ENCODE results near the gene NCAM1.

Gene NCAM1

DNA sequence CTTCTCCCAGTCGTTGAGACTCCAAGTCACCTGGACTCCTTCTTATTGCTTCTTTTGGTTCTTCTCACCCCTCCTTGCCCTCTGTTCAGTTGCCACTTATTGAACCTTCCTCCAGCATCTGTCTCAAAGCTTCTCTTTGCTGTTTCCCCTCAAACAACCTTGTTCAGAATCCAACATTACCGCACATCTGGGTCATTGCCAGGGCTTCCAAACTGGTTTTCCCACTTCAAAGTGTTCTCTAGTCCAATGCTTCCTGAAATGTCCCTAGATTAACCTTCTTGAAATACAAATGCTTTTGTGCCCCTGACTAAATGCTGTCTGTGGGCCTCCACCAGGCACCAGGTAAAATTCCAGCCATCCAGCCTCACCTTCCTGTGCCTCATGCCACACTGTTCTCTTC lies 252.3 kb downstream of the NCAM1 start:
- DNase-seq, result no peak

DNA sequence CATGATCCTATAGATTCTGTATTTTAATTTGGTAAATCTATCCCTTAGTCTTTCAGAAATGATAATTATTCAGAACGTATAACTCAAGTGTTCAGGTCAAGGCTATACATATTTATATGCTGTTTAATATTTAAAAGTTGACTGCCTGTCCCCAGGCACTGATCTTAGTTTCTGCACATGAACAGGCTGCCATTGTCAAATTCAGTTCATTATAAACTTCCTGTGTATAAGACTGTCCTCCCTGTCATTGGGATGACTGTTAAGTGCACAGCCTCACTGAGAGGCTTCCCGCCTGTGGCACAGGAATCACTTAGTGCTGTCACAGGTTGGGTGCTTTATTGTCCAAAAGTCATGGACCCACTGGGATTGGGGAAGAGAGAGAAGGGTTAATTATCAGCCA lies 261.0 kb downstream of the NCAM1 start:
- DNase-seq, result no peak

DNA sequence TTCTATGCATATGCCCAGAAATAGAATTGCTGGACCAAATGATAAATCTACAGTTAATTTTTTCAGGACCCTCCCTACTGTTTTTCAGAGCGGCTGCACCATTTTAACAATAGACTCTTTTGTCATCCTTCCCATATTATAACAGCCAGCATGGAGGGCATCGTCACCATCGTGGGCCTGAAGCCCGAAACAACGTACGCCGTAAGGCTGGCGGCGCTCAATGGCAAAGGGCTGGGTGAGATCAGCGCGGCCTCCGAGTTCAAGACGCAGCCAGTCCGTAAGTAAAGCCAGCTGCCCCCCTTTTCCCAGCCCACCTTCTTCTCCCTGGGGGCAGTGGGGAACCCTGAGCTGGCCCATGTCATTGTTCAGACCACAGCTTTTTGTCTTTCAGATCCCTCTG lies 273.7 kb downstream of the NCAM1 start:
- DNase-seq, result no peak

DNA sequence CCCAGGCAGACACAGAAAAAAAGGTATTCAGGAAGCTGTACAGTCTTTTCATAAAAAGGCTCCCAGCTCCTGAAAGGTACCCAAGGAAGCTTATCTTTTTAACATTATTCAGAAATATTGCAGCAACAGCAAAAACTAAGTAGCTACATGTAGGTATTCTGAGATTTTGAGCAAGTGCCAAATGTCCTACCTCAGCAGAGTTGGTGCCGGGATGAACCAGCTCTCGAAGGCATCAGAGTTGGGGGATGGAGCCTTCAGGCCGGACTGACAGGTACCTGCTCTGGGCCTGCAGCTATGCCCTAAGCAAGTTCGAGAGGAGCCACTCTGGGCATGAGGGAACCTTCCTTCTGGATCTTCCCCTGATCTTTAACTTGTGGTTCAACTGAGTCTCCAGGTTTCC lies 276.0 kb downstream of the NCAM1 start:
- no peak for DNase-seq

DNA sequence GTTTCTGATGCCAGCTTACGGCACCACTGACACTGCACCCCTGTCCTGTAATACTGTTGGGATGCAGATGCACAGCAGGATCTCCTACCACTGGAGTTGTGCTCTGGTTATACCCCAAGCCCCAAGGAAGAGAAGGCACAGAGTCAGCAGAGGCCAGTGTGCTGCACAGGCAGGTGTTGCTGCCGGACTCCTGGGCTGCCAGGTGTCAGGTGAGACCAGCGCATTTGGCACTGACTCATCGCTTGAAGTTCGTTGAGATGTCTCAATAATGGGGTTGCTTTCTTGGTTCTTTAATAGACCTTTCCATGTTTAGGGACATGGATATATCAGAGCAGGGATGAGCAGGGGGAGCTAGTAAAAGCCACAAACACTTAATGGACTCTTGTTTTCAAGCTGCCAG lies 277.5 kb downstream of the NCAM1 start:
- DNase-seq, result no peak

DNA sequence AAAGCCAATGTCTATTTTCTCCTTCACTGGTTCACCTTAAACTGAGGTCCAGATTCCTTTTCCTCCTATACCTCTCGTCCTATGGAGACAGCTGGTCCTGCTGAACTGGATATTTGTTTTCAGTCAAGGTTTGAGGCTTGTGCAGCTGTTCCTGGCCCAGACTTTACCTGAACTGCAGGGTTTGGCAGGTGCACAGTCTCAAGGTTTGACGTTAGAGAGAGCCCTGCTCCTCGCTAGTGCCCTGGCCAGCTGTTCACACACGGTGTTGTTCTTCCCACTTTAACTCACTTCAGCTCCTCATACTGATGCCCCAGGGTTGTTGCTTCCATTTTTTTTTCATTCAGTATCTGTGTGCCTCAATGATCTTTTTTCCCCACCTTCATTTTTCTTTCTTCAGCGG lies 279.2 kb downstream of the NCAM1 start:
- no peak for DNase-seq

DNA sequence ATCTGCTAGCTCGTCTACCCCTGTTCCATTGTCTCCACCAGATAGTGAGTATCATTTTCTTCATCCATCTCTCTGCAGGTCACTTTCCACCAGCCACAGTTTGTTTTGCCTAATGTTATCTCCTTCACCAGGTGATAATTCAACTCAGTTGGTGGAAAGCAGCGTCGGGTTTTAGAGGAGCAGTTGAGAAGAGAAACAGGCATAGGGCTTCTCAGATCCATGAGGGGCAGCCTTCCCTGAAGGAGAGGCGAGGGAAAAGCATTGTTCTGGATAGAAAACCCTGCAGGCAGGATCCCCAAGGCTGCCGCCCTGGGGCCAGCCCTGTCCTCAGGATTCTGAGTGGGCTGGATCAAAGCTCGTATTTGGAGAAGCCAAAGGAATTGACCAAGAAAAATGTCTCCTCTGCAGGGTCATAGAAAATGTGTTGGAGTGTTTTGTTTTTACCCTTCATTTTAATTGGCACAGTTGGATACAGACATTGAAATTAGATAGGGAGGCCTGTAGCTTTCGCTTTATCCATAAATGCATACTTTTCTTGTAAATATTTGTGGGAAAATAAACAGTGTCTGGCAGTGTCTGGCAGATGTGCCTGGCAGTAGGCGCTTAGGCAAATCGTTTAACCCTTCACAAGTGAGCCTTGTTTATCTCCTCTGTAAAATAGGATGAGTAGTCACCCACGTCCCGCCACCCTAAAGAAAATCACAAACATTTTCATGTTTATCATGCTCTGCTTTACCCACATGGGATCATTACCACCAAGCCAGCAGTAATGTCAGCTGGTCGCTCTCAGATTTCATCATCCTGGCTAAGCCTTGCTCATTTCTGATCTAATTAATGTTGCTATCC lies 279.8 kb downstream of the NCAM1 start:
- DNase-seq, result no peak

DNA sequence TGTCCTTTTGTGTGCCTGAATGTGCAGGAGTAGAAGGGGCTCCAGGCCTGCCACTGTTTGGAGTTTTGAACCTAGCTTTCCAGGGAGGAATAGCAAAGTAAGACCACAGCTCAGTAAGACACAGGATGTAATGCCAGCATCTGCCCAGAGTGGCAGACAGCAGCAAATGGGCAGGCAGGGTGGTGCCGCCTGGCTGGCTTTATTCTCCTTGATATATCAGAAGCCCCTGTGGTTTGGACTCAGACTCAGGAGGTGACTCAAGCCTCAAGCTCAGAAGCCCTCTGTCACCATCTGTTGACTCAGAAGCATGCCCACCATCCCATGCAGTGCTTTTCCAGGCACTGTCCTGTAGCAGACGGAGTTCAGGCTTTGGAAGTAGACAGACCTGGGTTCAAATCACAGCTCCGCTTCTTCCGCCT lies 280.4 kb downstream of the NCAM1 start:
- DNase-seq, result no peak

DNA sequence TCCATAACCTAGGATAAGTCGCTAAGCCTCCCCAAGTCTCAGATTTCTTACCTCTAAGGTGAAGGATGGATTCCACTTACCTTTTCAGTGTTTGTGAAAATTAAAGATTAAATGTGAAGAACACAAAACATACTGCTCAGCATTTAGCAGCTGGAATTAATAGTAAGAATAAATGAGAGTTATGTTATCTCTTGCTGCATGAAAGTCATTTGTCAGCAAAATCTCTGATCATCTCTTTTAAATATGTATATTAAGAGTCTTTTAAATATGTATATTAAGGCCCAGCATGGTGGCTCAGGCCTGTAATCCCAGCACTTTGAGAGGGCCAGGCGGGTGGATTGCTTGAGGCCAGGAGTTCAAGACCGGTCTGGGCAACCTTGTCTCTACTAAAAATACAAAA lies 280.8 kb downstream of the NCAM1 start:
- no peak for DNase-seq

DNA sequence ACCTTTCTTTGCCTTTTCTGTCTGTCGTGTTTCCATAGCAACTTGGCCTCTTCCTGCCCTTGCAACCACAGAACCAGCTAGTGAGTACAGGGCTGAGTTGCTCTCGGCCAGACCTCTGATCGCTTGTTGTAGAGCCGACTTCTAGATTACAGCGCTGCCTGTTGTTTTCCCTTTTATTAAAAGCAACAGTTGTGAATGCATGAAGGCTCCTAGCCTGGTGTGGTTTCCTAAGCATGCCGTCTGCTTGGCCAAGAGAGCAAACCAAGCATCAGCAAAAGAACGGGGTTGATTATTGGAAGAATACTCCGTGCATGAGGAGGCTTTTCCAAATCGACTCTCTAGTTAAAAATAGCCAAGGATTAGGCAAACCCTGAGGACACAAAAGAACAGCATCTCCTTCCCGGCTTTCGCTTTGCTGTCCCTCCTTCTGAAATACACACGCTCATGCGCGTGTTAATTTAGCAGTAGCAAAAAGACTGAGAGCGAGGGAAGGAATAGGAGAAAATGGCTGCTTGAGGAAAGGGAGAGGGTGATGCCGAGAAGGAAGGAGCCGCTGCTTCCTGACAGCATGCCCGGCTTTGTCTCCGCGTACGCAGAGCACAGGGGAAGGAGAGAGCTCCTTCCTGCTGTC lies 281.7 kb downstream of the NCAM1 start:
- DNase-seq, result no peak

DNA sequence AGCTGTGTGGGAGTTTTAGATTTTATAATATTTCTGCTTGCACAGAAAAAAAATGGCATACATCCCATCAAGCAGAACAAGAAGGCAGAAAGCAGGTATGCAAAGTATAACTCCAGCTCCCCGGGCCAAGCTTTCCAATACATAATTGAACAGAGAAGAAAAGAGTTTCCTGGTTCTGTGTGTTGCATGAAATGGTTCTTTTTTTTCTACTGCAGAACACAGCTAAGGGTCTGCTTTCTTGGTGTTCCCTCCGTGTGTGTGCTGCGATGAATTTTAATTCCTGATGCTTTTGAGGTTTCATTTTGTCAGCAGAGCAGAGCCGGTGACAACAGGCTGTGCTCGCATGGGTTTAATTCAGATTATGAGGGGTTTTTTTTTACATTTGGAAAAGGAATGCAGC lies 282.5 kb downstream of the NCAM1 start:
- no peak for DNase-seq

DNA sequence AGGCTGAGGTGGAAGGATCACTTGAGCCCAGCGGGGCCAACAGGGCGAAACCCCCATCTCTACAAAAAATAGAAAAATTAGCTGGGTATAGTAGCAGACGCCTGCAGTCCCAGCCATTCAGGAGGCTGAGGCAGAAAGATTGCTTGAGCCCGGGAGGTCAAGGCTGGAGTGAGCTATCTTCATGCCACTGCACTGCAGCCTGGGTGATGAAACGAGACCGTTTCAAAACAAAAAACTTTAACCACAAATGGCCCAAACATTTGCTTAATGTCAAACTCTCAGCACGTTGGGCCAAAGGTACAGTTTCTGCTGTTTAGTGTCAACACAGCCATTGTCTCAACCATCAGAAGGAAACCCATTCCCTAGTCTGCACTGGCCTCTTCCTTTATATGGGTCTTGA lies 284.0 kb downstream of the NCAM1 start:
- DNase-seq, result no peak

DNA sequence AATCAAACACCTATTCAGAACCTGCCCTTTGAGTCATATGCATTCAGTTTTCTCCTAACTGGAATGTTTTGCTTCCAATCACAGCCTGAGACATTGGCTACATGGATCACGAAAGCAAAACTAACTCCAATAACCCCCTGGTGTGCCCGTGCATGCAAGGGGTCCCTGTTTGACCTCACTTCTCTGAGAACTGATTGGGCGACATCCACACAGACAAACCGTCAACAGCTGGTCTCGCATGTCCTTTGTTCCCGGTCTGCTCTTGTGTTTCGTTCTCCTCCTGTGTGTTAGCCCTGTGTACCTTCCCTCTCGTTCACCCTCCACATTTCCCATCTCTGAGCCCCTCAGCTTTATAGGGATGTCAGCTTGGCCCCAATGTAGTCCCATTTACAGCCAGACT lies 286.0 kb downstream of the NCAM1 start:
- no peak for DNase-seq

DNA sequence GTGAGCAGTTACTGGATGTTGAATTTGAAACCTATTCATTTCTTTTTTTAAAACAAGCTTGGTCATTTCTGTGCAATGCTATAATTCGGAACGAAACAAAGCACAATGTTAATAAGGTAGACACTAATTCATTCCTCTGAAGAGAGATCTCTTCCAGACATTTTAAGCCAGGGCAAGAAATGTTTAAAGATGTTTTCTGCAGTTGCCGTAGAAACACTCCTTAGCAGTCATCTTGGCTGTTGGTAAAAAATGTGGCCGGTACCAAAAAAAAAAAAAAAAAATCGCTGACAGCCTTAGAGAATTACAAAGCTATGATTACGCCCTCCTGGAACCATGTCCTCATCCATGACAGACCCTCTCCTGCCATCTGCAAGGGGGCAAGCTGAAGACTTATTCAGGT lies 286.7 kb downstream of the NCAM1 start:
- DNase-seq, result no peak

DNA sequence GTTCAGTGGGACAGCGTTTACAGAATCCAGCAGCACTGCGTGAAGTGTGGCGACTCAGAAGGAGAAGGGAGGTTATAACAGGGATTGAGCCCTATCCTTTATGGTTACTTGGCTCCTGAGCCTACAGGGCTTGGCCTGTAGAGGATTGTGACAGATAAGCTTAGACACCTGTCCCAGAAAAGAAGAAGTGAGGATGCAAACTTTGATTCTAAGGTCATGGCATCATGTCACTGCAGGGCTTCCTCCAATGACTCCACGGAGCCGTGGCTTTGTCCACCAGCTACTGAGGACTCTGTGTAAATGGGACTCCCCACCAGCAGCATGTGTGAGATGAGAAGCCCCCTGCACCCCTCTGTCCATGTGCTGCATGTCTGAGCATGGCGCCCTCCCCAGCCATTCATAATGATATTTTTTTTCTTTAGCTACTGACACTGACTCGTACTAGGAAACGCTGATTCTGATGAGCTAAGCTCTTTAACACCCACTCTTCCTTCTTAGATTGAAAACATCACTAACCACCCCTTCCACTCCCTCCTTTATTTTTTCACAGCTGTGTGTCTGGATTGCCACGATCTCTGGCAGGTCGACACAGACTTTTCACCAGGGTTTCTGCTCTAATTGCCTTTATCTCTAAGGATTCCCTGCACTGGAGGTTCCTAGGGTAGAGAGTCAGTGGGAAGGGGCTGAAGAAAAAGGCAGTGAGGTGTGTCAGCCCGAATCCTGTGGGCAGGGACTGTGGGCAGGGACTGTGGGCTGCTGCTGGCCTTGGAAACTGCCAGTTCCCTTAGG lies 287.7 kb downstream of the NCAM1 start:
- DNase-seq, result no peak

DNA sequence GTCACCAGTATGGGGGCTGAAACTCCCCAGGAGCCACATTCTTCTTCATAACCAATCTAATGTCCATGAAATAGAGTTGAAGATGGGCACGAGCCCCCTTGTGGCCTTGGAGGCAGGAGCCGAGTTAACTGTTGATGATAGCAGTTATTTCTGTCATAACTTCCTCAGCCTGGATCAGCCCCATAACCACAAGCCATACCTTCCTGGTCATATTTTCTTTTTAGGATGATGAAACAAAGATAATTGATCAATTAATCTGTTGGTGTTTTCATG lies 288.2 kb downstream of the NCAM1 start:
- no peak for DNase-seq

DNA sequence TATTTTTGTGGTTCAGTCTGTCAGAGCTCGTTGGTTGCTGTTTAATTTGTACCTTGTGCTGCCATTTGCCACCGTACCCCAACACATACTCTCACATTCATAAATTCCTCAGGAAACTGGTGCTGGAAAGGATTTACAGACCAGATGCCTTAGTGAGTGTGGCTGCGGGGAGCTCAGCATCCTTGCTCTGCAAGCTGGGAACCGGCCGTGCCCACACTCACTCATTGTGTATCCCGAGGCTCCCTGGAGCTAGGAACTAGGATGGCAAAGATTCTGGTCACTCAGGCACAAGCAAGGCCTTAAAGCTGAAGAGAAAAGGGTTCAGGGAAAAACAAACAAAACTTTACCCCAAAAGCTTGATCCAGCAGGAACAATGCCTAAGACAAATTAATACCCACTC lies 288.6 kb downstream of the NCAM1 start:
- DNase-seq, result no peak

DNA sequence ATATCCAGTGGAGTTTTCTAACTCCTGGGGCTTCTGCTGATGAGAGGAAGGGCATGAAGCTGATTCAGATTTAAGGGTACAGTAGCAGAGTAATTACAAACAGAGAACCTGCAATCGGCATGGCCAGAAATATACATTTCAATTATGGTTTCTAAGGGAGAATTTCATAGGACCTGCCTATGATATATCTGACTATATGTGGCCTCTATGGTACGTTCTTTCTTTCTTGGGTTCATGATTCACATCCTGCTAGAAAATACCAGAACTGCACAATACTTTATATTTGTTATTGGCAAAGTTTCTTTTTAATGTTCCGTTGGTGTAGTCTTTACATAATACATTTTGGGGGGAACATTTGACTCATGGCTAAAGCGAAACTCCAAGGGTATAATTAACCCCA lies 290.1 kb downstream of the NCAM1 start:
- no peak for DNase-seq

DNA sequence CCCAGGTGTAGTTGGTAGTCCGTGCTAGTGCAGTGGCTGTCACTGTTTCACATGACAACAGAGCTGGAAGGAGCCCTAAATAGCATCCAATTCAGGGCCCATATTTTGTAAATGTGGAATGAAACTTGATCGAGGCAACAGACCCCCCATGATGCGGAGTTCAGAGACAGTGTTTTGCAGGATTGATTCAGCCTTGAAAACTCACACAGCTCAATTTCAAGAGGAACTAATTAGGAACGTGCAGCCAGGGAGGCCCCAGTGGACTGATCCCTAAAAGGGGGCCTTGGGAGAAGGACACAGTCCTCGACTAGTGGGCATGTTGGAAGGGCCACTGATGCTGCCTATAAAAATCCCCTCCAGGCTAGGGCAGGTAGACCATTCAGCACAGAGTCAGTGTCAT lies 292.2 kb downstream of the NCAM1 start:
- DNase-seq, result no peak

DNA sequence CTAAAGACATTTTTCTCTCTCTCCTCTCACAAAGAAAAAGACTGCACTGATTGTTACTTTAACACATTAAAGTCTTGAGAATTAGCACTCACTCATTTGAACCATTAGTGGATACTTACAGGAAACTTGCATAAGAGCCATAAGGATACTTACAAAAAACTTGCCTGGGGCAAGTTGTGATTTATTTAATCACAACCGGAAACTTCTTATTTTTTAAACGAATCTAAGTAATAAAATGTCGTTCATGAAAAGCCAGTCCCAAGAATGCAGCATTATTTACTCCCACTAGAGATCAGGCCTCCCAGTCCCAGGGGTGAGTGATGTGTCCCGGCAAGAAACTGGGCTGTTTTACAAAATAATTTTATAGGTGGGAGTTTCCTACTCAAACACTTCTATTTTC lies 293.9 kb downstream of the NCAM1 start:
- DNase-seq, result no peak

DNA sequence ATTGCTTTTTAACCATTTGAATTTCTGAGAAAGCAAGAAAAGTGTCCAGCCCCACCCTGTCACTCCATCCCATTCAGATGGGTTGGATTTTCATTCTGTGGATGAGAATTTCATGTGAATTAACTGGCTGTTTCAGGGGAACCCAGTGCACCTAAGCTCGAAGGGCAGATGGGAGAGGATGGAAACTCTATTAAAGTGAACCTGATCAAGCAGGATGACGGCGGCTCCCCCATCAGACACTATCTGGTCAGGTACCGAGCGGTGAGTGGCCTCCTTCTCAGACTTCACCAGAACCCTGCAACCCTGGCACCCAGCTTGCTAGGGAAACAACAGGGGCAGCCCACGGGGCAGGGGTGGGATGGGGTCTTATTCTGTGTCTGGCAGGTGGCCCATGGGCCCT lies 294.5 kb downstream of the NCAM1 start:
- no peak for DNase-seq

DNA sequence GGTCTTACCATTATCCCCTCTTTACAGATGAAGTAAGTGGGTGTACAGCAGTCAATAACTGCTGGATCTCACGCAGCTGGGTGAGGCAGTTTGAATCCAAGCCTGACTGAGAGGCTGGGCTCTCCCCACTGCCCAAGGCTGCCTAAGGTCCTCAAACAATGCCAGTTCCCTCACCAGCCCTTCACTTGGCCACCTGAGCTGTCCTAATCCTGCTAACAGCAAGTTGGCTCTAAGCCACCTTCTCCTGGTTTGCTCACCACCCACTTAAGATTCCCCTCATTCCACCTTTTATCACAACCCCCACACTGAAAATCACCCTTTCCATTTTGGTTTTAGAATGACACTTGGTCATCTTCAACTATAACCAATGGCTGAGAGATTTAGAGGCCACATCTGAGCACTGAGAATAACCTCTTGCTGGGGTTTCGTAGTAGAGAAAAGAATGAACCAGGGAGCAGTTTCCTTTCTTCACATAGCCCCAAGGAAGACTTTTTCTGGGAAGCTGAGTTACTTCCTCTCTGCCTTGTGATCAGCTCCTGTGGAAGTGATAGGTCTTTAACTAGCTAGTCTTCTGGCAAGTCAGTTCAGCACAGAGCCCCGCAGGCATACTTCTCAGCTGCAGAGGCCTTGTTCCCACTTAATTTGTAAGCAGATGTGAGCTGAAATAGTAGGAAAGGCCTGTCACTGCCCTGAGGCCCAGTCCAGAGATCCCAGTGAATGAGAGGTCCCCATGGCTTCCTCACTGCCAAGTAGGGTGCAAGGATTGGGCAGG lies 295.4 kb downstream of the NCAM1 start:
- no peak for DNase-seq

DNA sequence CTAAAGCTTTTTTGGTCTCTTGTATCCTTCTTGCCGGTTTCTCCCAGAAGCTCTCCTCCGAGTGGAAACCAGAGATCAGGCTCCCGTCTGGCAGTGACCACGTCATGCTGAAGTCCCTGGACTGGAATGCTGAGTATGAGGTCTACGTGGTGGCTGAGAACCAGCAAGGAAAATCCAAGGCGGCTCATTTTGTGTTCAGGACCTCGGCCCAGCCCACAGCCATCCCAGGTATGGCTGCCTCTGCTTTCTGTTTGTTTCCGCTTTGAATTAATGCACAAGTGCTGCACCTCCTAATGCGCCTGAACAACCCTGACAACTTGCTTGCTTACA lies 298.8 kb downstream of the NCAM1 start:
- DNase-seq, result no peak

DNA sequence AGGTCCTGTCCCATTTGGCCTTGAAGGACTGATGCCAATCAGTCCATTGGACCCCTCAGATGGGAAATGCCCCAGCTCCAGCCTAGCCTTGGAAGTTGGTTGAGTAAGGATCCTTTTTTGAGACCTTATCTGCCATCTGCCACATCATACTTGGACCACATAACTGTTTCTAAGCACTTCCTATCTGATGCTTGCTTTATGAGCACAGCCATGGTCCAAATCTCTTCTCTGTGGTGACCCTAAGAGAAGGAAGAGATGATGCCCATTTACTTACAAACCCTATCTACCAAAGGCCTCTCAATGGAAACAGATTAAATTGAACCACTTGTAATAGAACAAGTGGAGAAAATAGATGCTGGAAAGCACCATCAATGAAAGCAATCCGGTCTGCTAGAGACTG lies 299.3 kb downstream of the NCAM1 start:
- no peak for DNase-seq

Data from activated CD4-positive, alpha-beta T cell treated with anti-CD3 and anti-CD28 coated beads, Interleukin-2, amount 50 U/mL, for 1 hour (primary cell).